Measurements from ENCODE around the gene PDS5B. TPM values are rescaled to one million over a fixed set of nuclear protein-coding genes. Genes with fewer than 3 reads are reported as not detected.

PDS5B gene
- total RNA-seq, 4 donors from 2014 or later: 18.0 to 27.3 (median 21.2) TPM

DNA sequence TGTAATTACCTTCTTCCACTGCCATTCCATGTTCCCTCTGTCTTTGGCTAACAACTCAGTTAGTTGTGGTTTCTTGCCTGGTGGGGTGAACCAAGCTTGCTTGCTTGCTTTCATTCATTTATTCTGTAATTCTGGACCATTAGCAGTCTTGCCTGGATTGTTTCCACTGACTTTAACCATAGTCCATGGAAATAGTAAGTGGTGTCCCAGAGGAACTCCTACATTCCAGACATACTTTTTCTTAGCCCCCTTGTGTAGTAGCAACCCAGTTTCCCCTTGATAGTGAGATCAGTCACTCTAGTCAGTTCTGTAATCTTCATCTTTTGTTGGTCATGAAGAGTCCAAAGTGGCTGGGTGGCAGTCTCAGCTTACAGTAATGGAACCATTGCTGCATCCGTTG is 23.2 kb downstream of the PDS5B start:
- DNase-seq: no peak
- no peak for TF ChIP-seq POLR2A (IDR thresholded peaks at IDR 0.05)
- no peak for TF ChIP-seq CTCF (IDR thresholded peaks at IDR 0.05 in 4 of 5, conservative IDR thresholded peaks at IDR 0.05 in 1 of 5)
- in situ Hi-C loops (cut with MboI; ENCODE audit: low sequenced_read_pairs in 4 of 4): no loop called here
- no peak overlapping the region for H3K27ac ChIP-seq
- H3K27me3 ChIP-seq: no peaks in the 10 kb centered on the region
- H3K4me3 ChIP-seq: no peak overlapping the region
- intact Hi-C loops (cut with DNase I; ENCODE audit: low total_unique reads): no loop called here
- H3K36me3 ChIP-seq: no peaks in the 10 kb centered on the region
- no peaks in the 10 kb centered on the region for H3K9me3 ChIP-seq
- H3K4me1 ChIP-seq: peaks cover 0 to 5% of the 10 kb centered on the region in 2 donors
- no peak for ATAC-seq

GRCh38 chr13:32610538-32610937 is 24.3 kb downstream of the PDS5B start:
- no peak for TF ChIP-seq POLR2A (IDR thresholded peaks at IDR 0.05)
- no peak for TF ChIP-seq CTCF (IDR thresholded peaks at IDR 0.05 in 4 of 5, conservative IDR thresholded peaks at IDR 0.05 in 1 of 5)
- intact Hi-C loops (cut with DNase I; ENCODE audit: low total_unique reads): no loop called here
- ATAC-seq: no peak

GRCh38 chr13:32610977-32611376 is 24.7 kb downstream of the PDS5B start:
- Histone ChIP-seq H3K36me3 (no peaks in the 10 kb centered on the region), H3K27ac (no peak overlapping the region), H3K4me3 (no peak overlapping the region), H3K27me3 (no peaks in the 10 kb centered on the region), H3K9me3 (no peaks in the 10 kb centered on the region), H3K4me1 (peaks cover 11 to 13% of the 10 kb centered on the region in 2 donors)
- ATAC-seq: no peak
- DNase-seq: no peak
- no peak for TF ChIP-seq POLR2A (IDR thresholded peaks at IDR 0.05)
- TF ChIP-seq CTCF (IDR thresholded peaks at IDR 0.05 in 4 of 5, conservative IDR thresholded peaks at IDR 0.05 in 1 of 5): no peak
- in situ Hi-C loops (cut with MboI; ENCODE audit: low sequenced_read_pairs in 4 of 4): no loop called here
- intact Hi-C loops (cut with DNase I; ENCODE audit: low total_unique reads): no loop called here

More at GRCh38 chr13:32610538-32610937, 24.3 kb downstream of the PDS5B start:
- Histone ChIP-seq H3K27ac (no peak overlapping the region), H3K36me3 (no peaks in the 10 kb centered on the region), H3K27me3 (no peaks in the 10 kb centered on the region), H3K4me1 (peaks cover 10 to 12% of the 10 kb centered on the region in 2 donors), H3K4me3 (no peak overlapping the region), H3K9me3 (no peaks in the 10 kb centered on the region)
- no peak for DNase-seq
- in situ Hi-C loops (cut with MboI; ENCODE audit: low sequenced_read_pairs in 4 of 4): no loop called here

DNA sequence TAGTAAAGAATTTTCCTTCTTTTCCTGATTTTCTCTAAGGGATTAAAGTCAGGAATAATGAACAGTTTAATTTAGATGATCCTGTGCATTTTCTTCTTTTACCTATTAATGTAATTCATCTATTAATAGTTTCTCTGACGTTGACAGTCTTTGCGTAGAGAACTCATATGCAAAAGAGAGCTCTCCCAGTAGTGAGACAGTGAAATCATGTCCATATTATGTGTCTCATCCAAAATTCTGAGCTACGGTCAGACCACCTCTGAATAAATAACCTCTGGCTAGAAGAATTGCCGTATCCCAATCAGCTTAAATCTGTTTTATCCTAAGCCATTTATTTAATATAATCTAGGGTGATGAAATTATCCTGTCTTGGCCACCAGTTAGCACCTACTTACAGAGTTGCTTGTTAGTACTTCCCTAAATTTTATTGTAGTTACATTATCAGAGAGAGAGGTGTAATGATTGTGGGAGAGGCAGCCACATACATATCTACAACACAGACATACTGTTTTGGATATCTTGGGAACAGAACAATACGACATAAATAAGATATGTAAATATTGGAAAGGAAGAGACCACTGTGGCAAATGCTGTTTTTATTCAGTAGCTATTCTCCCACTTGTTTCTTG is 30.7 kb downstream of the PDS5B start:
- peaks cover 7 to 11% of the 10 kb centered on the region in 2 donors for H3K4me1 ChIP-seq
- in situ Hi-C loops (cut with MboI; ENCODE audit: low sequenced_read_pairs in 4 of 4) (no loop called here), intact Hi-C loops (cut with DNase I; ENCODE audit: low total_unique reads) (no loop called here)
- H3K36me3 ChIP-seq: no peaks in the 10 kb centered on the region
- H3K4me3 ChIP-seq: no peak overlapping the region
- TF ChIP-seq CTCF (IDR thresholded peaks at IDR 0.05 in 4 of 5, conservative IDR thresholded peaks at IDR 0.05 in 1 of 5): no peak
- no peak overlapping the region for H3K27ac ChIP-seq
- ATAC-seq (no peak), DNase-seq (no peak)
- H3K27me3 ChIP-seq: no peaks in the 10 kb centered on the region
- no peaks in the 10 kb centered on the region for H3K9me3 ChIP-seq

- no peak overlapping the region for H3K27ac ChIP-seq
- no peak overlapping the region for H3K4me3 ChIP-seq
- ATAC-seq: no peak
- no peaks in the 10 kb centered on the region for H3K27me3 ChIP-seq
- H3K36me3 ChIP-seq: no peaks in the 10 kb centered on the region
- peaks cover 0 to 4% (median 2%) of the 10 kb centered on the region in 3 donors for H3K9me3 ChIP-seq
- in situ Hi-C loops (cut with MboI; ENCODE audit: low sequenced_read_pairs in 4 of 4): no loop called here
- no peak for DNase-seq
- intact Hi-C loops (cut with DNase I; ENCODE audit: low total_unique reads): no loop called here
- TF ChIP-seq POLR2A (IDR thresholded peaks at IDR 0.05): no peak
- TF ChIP-seq CTCF (IDR thresholded peaks at IDR 0.05 in 4 of 5, conservative IDR thresholded peaks at IDR 0.05 in 1 of 5): no peak
- peaks cover 15 to 20% of the 10 kb centered on the region in 2 donors for H3K4me1 ChIP-seq
Observed at GRCh38 chr13:32622827-32623226, 36.6 kb downstream of the PDS5B start.

Data from gastrocnemius medialis (tissue), 4 donors.